HG03575 (cell line): ENCODE data around the gene ROBO1.
"Not testable (repeated sequence)": the region's sequence is repeated elsewhere in the genome, so short reads cannot be mapped to it uniquely, and the experiment has no call there.

ENCODE experiments used
- ATAC-seq: cut with Tn5 transposase; IDR thresholded peaks from one replicate; pipeline ENCODE4 v1.9.1; 2021; ENCODE audit not compliant: unreplicated experiment, insufficient number of reproducible peaks, low FRiP score; ENCODE audit errors: extremely low read depth

ROBO1 gene

GRCh38 chr3:78732893-78733292, 1034.9 kb downstream of the ROBO1 start:
- no peak for ATAC-seq

DNA sequence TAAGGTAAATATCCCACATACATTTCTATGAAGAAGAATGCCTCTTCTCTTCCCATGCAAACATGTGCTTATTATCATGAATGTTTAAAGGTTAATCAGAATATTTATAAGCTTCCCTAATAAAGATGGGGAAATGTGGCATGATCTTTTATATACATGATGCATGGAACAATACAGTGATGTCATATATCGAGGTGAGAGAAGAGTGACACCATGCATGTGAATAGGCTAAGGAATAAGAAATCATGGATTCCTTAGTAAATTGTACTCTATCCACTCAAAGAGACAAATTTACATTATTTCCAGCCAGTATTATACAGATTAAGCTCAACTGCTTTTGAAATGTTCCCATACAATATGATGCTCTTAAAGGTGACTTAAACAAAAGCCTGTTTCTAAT, 1035.3 kb downstream of the ROBO1 start:
- ATAC-seq = no peak

- ATAC-seq = no peak
Observed at GRCh38 chr3:78729946-78730345, 1037.9 kb downstream of the ROBO1 start.

GRCh38 chr3:78728406-78729145, 1039.2 kb downstream of the ROBO1 start:
- no peak for ATAC-seq

- no peak for ATAC-seq
Observed at GRCh38 chr3:78726545-78726944, 1041.3 kb downstream of the ROBO1 start.

GRCh38 chr3:78725703-78726246, 1042.0 kb downstream of the ROBO1 start:
- ATAC-seq = no peak

DNA sequence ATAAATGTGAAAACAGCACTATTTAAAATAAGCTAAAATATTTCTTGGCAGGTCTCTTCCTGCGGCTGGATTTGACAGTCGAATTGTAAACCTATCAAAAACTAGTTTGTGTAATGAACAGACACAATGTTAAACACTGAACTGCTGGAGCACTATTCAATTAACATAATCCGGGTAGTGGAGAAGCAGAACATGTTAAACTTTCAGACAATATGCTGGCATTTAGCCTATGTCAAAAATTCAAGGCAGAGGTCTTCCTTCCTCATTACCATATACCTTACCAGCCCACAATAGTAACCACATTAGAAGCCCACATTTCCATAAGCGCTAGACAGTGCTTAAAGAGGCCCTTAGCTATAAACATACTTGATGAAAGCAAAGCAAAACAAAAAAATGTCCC, 1042.9 kb downstream of the ROBO1 start:
- ATAC-seq = no peak

GRCh38 chr3:78724364-78724763, 1043.4 kb downstream of the ROBO1 start:
- not testable (repeated sequence) for ATAC-seq

- ATAC-seq = no peak
Observed at GRCh38 chr3:78721771-78722543, 1045.8 kb downstream of the ROBO1 start.

- ATAC-seq = no peak
Observed at GRCh38 chr3:78718707-78719106, 1049.1 kb downstream of the ROBO1 start.

DNA sequence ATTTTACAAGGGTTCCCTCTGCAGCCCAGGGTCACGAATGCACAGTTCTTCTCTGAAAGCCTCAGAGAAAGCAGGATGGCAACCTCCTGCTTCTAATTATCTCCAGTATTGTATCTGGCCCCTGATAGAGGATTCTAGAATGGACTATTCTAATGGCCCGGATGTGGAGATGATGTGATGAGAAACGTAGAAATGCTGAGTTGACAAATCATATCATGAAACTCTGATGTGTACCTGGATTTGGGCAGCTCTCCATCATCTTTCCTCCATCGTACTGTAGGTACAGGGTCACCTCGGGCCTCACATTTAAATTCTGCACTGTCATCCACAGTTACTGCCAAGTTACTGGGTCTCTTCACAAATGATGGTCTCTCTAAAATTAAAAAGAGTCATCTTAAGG, 1050.8 kb downstream of the ROBO1 start:
- no peak for ATAC-seq

GRCh38 chr3:78712941-78713340, 1054.9 kb downstream of the ROBO1 start:
- ATAC-seq = no peak

GRCh38 chr3:78712270-78712669, 1055.5 kb downstream of the ROBO1 start:
- no peak for ATAC-seq

- ATAC-seq = no peak
Observed at GRCh38 chr3:78708565-78709073, 1059.2 kb downstream of the ROBO1 start.

GRCh38 chr3:78707609-78708008, 1060.2 kb downstream of the ROBO1 start:
- ATAC-seq = no peak

DNA sequence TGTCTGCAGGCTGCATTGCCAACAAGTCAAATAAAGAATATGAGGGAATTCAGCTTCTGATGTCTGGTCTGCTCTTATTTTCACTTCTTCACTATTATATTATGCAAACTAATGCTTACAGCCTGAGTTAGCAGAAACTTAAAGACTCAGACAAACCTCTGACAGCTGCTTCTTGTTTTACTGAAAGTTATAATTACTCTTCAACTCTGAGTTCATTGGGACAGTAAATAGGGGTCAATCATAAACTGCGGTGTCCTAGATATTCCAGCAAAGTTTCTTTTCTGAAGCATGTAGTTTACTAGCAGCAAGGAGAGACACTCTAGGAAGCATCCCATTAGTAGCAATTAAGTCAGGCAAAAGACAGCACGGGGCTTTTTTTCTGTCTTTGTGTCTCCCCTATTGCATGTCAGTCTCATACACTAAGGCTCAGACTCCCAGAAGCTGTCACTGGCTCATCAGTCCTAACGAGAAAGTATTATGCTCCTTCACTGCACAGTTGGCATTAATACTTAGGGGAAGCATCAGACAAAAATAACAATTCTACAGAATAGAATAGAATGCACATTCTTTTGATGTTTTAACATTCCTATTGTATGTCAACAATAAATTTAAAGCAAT, 1060.8 kb downstream of the ROBO1 start:
- ATAC-seq = no peak

DNA sequence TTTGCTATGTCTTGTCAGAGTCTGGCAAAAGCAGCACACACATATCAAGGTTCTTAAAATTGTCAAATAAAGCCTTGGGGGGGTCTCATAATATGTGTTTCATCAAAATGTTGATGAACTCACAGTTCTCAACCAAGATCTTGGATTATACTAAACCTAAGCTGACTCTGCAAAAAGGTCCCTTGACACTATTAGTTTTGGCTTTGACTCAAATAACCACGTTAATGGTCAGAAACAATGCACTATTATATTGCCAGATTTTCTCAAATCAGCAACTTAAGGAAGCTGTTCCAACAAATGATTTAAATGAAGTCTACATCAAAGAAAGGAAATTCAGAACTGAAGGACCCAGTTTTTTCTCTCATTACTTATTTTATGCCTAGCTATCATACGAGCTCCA, 1063.9 kb downstream of the ROBO1 start:
- no peak for ATAC-seq

DNA sequence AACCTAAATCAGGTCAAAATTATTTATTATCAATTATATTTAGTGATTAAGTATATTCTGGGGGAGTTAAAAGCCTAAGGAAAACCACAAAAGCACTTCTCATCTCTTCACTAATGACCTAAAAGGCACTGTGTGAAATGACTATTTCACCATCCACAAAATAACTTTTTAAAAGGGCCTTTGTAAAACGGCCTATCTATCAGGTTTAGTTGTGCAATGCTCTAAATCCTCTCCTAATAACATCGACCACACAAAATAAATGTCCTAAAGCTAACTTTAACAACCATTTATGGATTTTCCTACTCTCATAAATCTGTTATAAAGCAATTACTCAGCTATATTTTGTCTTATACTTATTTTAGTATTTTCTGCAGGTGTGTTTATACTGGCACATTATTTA, 1066.3 kb downstream of the ROBO1 start:
- no peak for ATAC-seq

- no peak for ATAC-seq
Observed at GRCh38 chr3:78698431-78698830, 1069.4 kb downstream of the ROBO1 start.

DNA sequence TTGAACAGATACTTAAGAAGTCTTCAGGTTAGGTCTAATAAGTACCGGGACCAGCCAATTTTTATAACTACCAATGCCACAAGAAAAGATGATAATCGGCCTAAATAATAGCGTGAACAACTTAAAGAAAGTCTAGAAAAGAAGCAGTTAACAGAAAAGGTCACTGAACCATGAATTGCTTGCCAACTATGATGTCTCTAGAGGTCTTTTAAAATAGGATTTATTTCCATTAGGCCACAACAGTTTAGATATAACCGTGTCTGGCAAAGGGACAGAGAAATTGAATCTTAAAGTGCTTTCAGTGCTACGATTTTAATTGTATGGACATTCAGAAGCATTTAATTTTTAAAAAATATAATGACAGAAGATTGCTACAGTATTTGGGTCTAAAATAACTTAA, 1070.4 kb downstream of the ROBO1 start:
- ATAC-seq = no peak
